Dermis microvascular lymphatic vessel endothelial cell (primary cell): ENCODE results near the gene FGGY. TPM values are rescaled to one million over a fixed set of nuclear protein-coding genes. Genes with fewer than 3 reads are reported as not detected.
A peak's percentile ranks its signal among the peaks of the same experiment; 100 is the strongest.
"Not testable (repeated sequence)": the region's sequence is repeated elsewhere in the genome, so short reads cannot be mapped to it uniquely, and the experiment has no call there.

Experiments used
- DNase-seq, 2 donors: peaks; one replicate each; pipeline versions ENCODE4 v3.0.0 to v3.0.0-alpha.2; 2010; ENCODE audit warnings: low read depth in 2 of 2
- total RNA-seq: library from RNA; depleted of rRNA; stranded (reverse); fragments of >200 nt; gene quantifications from 2 replicates; pipeline ENCODE4 v1.2.1, GENCODE V29; 2014

FGGY gene
- total RNA-seq, 1 donor from 2014 or later, result 8.5 TPM

DNA sequence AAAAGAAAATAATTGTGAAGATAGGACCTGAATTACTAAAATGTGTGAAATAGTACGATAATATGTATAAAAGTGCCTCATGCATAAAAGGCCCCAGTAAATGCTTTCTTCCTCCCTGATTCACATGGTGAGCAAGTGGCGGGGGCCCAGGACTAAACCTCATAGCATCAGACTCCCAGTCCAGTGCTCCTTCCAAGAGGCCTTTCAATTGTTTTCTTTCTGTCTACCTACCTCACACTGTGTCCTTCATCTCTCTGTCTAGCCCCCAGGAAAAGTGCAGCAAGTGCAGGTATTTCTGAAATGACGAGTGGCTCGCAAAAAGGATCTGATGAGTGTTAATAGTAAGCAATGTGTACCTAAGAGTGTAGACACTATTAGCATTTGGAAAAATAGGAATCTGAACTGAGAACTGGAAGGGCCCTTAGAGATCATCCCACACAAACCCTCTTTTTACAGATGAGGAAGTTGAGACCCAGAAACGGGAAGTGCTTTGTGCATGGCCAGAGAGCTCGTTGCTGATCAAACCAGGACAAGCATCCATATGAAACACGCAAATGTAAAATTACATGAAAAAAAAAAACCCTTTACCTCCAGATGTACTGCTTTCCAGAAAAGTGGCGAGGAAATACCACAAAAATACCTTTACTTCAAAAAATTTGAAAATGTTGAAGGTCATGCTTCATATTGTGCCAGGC is 399.7 kb downstream of the FGGY start:
- DNase-seq, result no peak

GRCh38 chr1:59697150-59697800 is 400.4 kb downstream of the FGGY start:
- no peak for DNase-seq

GRCh38 chr1:59698386-59698785 is 401.5 kb downstream of the FGGY start:
- DNase-seq, result no peak

DNA sequence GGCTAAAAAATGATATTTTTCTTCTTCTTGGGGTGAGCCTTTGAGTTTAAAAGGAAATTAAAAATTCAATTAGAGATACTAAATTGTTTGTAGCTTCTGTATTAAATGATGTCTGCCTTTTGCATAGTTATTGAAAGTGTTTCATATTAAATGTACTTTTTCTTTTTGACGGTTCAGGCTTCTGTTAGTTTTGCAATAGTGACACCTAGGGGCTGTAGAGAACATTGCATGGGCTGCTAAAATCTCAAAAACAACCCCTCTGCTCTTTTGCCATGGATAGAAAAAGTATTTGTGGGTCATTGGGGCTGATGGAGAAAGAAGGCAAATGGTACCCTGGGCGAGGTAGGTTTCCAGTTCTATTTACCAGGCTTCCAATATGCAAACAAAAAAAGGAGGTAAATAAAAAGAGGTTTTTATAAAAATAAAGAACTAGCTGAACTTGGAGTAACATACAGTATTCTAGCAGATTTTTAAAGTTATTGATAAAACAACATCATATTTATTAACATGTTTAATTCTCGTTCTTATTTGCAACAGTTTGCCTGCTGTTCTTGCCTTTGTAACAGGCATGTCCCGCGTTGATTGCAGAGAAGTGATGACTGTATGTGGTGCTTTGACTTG is 402.4 kb downstream of the FGGY start:
- peak; percentile 48 to 58 for DNase-seq

DNA sequence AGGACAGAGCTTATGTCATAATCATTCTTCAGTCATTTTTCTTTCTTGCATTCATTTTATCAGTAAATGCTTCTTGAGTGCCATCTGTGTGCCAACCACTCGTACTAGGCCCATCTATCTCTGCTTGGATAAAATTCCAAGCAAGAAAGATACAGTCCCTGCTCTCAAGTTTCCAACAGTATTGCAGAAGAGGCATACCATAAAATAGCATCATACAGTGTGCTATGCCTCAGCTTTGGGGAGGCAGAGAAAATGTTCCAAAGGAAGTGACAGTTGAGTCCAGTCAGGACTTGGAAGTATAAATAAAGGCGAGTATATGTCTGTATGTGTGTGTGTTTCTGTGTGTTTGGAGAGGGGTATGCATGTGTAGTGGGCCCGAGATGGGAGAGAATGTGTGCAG is 404.5 kb downstream of the FGGY start:
- no peak for DNase-seq

DNA sequence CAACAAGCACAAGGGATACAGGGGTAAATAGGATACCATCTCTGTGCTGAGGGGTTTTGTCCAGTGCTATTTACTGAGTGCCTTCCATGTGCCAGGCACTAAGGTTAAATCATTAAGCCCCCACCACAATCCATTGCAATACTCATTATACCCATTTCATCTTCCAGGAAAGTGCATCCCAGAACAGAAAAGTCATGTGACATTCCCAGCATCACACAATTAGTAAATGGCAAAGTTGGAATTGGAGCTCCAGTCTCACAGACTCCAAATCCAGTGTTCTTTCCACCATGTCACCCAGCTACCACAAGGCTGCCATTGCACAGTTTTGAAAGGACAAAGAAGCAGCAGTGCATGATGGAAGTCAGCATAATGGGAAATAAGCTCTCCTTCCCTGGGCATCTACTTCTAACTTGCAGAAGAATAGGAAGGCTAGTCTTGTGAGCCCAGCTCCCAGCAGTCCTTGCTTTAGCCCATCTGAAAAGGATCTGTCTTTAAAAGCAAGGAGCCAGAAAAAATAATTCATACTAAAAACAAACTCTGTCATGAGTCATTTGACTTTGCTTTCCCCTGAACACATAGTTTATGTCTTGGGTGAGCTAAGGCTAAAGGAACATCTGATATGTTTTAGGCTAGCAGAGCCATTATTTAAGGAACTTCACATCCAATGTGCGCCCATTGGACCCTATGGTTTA is 406.5 kb downstream of the FGGY start:
- peak in 1 of 2 donors; percentile 40 for DNase-seq

- DNase-seq, result no peak
Measured at GRCh38 chr1:59703918-59704378, 407.1 kb downstream of the FGGY start.

DNA sequence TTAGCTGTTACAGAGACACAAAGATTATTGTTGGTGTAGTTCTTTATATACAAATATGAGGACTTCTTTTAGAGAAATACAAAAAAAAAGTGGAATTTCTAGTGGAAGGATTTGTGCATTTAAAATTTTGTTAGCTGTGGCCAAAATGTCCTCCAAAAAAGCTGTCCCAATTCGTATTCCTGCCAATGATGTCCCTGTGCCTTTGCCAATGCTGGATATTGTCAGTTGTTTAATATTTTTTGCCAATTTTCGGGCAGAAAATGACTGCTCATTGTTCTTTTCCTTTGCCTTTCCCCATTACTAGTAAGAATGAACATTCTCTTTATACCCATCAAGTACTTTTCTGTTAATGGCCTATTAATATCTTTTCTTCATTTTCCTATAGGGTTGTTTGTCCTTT is 407.8 kb downstream of the FGGY start:
- no peak for DNase-seq

GRCh38 chr1:59705466-59706302 is 408.8 kb downstream of the FGGY start:
- peak in 1 of 2 donors; percentile 15 for DNase-seq

- DNase-seq, result no peak
Measured at GRCh38 chr1:59706303-59706599, 409.4 kb downstream of the FGGY start.

DNA sequence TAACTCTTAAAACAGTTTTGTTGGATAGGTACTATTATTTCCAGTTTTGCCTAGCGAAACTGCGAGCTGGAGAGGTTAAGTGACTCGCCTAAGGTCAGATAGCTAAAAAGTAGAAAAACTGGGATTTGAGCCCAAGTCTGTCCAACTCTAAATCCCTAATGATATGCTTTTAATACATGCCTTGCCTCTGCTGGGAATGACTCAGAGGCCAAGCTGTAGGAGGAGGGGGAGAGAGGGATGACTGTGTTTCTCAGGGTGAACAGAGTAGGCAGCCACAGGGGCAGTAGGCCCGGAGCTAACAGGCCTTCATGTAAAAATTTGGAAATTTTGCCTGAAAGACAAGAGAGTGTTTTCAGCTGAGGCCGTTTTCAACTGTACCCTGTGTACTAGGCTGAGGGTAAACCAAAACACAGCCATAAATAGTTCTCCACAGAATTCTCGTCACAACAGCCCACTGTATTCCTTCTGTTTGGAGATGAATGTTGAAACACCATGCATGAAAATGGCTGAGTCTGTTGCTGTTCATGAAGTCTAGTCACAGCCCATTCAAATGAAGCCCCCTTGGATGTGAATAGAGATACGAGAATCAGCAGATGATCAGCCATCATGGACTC is 410.4 kb downstream of the FGGY start:
- DNase-seq, result peak in 1 of 2 donors; percentile 79

DNA sequence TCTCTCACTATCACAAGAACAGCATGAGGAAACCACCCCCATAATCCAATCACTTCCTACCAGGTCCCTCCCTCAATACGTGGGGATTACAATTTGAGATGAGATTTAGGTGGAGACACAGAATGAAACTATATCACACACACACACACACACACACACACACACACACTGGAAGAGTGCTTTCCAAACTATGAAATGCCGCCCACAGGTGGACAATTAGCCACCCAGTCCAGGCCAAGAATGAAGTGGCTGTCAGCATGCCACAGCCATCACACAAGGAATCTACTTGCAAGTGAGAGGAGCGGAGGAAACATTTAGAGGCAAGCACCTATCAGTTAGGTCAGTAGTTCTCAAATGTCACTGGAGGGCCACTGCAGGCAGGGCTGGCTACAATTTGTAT is 412.4 kb downstream of the FGGY start:
- DNase-seq, result no peak

GRCh38 chr1:59710920-59711319 is 414.0 kb downstream of the FGGY start:
- DNase-seq, result not testable (repeated sequence)

DNA sequence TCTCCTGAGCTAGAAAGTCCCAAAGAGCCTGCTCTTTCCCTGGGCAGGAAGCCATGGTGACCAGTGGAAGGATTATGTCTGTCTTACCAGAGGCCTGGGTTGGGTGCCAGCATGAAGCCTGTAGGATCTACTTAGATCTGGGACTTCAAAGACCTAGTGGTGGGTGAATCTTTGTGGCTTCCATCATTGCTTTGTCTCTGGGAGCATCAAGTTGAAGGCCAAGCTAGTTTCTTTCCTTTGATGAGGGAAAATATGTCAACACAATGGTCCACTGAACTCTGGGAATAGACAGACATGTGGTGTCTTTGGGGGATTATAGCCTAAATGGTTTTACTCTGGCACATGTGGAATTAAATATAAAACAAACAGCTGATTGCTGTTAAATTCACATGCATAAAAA is 417.3 kb downstream of the FGGY start:
- DNase-seq, result no peak

- DNase-seq, result no peak
Measured at GRCh38 chr1:59714966-59715365, 418.1 kb downstream of the FGGY start.

- no peak for DNase-seq
Measured at GRCh38 chr1:59716832-59717231, 419.9 kb downstream of the FGGY start.

GRCh38 chr1:59718064-59718988 is 421.4 kb downstream of the FGGY start:
- DNase-seq, result no peak

- DNase-seq, result peak in 1 of 2 donors; percentile 68
Measured at GRCh38 chr1:59718989-59719360, 422.1 kb downstream of the FGGY start.

- no peak for DNase-seq
Measured at GRCh38 chr1:59720326-59721115, 423.6 kb downstream of the FGGY start.
